Activated CD8-positive, alpha-beta memory T cell treated with anti-CD3 and anti-CD28 coated beads for 1 hour (primary cell): ENCODE measurements around the gene OR51B6.
"Not testable (repeated sequence)": the region's sequence is repeated elsewhere in the genome, so short reads cannot be mapped to it uniquely, and the experiment has no call there.

Experiments used
- DNase-seq, 2 donors: peaks; one replicate each; pipeline ENCODE4 v3.0.0-alpha.2; 2020; ENCODE audit warnings: low read depth in 1 of 2; ENCODE audit errors: extremely low read depth in 1 of 2

The OR51B6 gene

DNA sequence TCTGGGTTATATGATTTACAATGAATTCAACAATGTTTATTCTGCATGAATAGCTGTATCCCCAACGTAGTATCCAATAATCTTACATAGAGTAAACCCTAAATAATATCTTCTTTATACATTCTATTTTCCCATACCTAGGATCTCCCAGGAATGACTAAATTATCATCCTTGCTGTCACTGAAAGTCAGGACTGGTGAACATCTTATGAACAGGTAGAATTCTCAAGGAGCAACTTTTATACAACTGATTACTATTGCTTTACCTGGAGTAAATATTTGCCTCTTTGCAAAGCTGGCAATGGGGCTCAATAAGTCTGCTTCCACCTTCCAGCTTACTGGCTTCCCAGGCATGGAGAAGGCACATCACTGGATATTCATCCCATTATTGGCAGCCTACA lies at the start of gene OR51B6:
TSS of gene OR51B6 (plus strand) at position 301 of the 400 bp plus-strand sequence. CDS start at position 301, 0 bp downstream.
- no peak for DNase-seq

- DNase-seq, result no peak
These were observed 49.5 kb upstream of the OR51B6 start, which contains the start of gene OR51B4 for GRCh38 chr11:5301846-5302245. Gene OR51B4, minus strand, starts transcription at chr11:5301946. Its CDS starts 0 bp downstream, at chr11:5301946.

- no peak for DNase-seq
These were observed 47.7 kb upstream of the OR51B6 start for GRCh38 chr11:5303626-5304025.

DNA sequence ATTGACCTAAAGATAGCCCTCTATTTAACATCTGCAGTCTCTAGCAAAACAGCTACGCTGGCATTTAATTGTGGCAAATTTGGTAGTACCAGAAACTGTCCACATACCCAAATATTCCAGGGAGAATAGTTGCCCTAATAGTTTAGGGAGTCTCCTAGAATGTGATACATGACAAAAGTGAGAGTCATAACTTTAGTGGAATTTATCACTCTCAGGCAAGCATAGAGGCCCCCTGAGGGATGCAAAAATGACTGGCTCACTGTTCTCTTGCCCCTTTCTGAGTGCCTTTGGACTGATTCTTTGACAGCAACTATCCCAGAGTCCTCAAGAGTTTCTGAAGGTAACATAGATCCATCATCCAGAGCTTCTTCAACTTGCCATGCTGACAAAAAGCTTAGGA lies 47.3 kb upstream of the OR51B6 start:
- DNase-seq, result no peak

DNA sequence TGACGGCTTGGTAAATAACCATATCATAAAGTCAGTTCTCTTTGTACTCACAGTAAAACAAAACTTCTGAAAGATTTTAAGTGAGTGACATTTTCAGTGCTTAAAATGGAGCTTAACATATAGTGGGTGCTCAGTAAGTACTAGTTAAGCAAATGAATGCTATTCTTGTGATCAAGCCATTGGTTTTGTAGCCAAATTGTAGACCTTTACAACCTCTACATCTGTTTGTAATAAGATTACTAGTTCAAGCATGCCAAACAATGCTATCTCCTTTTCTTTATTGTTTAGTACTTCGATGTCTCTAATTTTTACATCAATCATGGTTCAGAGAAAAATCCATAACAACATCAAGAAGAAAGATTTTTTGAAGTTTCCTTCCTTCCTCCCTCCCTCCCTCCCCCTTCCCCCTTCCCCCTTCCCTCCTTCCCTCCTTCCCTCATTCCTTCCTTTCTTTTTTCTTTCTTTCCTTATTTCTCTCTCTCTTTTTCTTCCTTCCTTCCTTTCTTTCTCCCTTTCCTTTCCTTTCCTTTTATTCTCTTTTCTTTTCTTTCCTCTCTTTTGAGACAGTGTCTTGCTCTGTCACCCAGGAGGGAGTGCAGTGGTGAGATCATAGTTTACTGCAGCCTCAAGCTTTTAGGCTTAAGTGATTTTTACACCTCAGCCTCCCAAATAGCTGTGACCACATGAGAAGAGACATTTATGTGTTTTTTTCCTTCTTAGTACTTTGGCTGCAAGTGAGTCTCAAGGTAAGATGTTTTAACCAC lies 43.9 kb upstream of the OR51B6 start:
- DNase-seq, result no peak

DNA sequence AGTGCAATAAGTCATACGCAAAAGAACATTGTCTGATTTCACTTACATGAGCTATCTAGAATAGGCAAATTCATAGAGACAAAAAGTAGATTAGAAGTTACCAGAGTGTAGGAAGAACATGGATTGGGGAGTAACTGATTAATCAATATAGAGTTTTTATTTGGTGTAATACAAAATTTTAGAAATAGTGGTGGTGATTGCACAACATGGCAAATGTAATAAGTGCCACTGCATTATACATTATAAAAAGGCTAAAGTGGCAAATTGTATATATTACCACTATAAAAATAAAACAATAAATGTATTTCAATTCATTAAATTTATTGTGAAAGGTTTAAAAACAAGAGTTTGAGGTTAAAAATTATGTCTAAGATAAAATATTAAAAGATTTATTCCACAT lies 40.9 kb upstream of the OR51B6 start:
- DNase-seq, result no peak

GRCh38 chr11:5313326-5314023 lies 37.8 kb upstream of the OR51B6 start:
- DNase-seq, result not testable (repeated sequence)

GRCh38 chr11:5317292-5317691 lies 34.0 kb upstream of the OR51B6 start:
- no peak for DNase-seq

DNA sequence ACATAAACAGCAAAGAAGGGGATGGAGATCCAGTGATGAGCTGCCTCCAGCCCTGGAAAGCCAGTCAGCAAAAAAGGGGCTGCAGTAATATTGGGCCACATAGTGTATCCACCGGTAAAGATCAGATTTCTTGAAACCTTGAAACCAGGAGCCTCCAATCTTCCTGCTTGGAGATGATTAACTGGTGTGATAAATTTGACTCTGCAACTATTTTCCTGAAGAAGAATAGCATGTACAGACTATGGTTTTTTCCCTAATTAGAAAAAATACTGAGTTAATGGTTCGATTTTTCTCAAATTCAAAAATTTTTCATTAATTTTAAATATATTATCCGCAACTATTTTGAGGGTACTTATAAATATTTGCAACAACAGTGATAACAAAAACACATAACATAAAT lies 27.1 kb upstream of the OR51B6 start, which contains the start of gene OR51B2:
TSS of gene OR51B2 (minus strand) at position 101 of the 400 bp plus-strand sequence. CDS start at position 101, 0 bp downstream.
- no peak for DNase-seq

- no peak for DNase-seq
These were observed 16.1 kb upstream of the OR51B6 start for GRCh38 chr11:5335170-5335569.

DNA sequence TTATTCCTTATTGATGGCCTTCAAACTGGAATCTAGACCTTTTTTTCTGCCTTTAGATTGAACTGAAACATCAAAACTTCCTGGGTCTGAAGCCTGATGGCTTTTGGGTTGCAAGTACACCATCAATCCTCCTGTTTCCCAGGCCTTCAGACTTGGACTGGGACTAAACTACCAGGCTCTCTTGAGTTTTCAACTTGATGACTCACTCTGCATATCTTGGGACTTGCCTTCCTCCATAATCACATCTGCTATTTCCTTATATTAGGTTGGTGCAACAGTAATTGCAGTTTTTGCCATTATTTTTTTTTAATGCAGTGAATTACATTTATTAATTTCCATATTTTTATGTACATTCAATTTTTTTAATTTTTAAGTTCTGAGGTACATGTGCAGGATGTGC lies 15.0 kb upstream of the OR51B6 start:
- DNase-seq, result no peak

DNA sequence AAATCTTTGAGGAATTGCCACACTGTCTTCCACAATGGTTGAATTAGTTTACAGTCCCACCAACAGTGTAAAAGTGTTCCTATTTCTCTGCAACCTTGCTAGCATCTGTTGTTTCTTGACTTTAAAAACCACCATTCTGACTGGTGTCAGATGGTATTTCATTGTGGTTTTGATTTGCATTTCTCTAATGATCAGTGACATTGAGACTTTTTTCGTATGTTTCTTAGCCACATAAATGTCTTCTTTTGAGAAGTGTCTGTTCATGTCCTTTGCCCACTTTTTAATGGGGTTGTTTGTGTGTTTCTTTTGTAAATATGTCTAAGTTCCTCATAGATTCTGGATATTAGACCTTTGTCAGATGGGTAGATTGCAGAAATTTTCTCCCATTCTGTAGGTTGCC lies 14.1 kb upstream of the OR51B6 start:
- not testable (repeated sequence) for DNase-seq

GRCh38 chr11:5339771-5340322 lies 11.5 kb upstream of the OR51B6 start:
- no peak for DNase-seq

DNA sequence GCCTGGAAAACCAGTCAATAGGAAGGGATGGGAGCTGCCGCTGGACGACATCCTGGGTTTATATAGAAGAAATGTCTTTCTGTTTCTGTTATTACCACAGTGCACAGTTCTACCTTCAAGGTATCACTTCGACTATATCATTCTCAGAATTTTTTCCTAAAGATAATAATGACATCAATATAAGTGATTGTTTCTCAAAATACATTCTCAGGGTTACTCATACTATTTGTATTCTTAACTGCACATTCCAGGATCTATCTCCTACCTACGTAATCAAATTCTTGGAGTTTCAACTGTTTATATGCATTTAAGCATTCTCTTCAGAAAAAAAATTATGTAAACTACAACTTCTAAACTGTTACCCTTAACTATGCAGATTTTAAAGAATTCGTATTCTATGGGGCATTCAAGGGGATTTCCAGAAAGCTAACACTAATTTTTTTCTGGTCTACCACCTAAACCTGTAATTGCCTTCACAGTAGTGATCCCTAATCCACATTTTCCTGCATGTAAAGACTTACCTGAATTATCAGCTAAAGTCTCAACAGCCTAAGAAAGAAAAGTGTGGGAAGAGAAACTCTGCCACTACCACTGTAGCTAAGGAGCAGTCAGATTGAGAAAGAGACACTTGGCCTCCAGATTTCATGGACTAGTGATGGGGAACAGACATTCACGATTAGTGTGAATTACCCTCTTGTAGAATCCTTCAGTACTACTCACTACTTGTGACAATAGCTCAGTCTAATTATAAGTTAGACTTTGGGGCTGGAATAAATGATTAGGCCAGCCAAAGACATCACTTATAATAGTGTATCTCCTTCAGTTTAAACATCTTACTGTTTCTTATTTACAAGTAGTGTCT lies 7.6 kb upstream of the OR51B6 start, which contains the start of gene OR51B5:
TSS of gene OR51B5 (minus strand) at position 51 of the 862 bp plus-strand sequence. CDS start at position 51, 0 bp downstream.
- no peak for DNase-seq

GRCh38 chr11:5345831-5346230 lies 5.5 kb upstream of the OR51B6 start:
- DNase-seq, result no peak

GRCh38 chr11:5348551-5349194 lies 2.6 kb upstream of the OR51B6 start:
- no peak for DNase-seq

GRCh38 chr11:5349550-5349949 lies 1.8 kb upstream of the OR51B6 start:
- no peak for DNase-seq

DNA sequence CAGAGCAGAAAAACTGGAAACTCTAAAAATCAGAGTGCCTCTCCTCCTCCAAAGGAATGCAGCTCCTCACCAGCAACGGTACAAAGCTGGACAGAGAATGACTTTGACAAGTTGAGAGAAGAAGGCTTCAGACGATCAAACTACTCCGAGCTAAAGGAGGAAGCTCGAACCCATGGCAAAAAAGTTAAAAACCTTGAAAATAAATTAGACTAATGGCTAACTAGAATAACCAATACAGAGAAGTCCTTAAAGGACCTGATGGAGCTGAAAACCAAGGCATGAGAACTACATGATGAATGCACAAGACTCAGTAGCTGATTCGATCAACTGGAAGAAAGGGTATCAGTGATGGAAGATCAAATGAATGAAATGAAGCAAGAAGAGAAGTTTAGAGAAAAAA lies 4.7 kb downstream of the OR51B6 start:
- DNase-seq, result not testable (repeated sequence)

GRCh38 chr11:5362017-5362625 lies 10.8 kb downstream of the OR51B6 start:
- DNase-seq, result no peak

- no peak for DNase-seq
These were observed 12.4 kb downstream of the OR51B6 start for GRCh38 chr11:5363679-5364078.
